ENCODE measurements around the gene ABHD16B. TPM values are rescaled to one million over a fixed set of nuclear protein-coding genes. Genes with fewer than 3 reads are reported as not detected.

ABHD16B gene
- total and polyA plus RNA-seq, 2 experiments from 2014 or later = not detected

GRCh38 chr20:63826753-63827152, 34.5 kb upstream of the ABHD16B start (continued):
- TF ChIP-seq ZNF462 (CRISPR knock-in tag; IDR thresholded peaks at IDR 0.05) = no peak
- TF ChIP-seq EZH2 (IDR thresholded peaks at IDR 0.05; ENCODE audit: low read depth, unreplicated experiment) = no peak
- TF ChIP-seq ZNF114 (CRISPR knock-in tag; IDR thresholded peaks at IDR 0.05) = no peak
- no peak for TF ChIP-seq NANOG (IDR thresholded peaks at IDR 0.05; ENCODE audit: borderline replicate concordance)
- TF ChIP-seq ETS1 (IDR thresholded peaks at IDR 0.05) = no peak
- no peak for TF ChIP-seq REST (IDR thresholded peaks at IDR 0.05; ENCODE audit: unreplicated experiment)
- no peak for TF ChIP-seq CREB1 (CRISPR knock-in tag; IDR thresholded peaks at IDR 0.05; ENCODE audit: low read depth)
- no peak for TF ChIP-seq CTCF (conservative IDR thresholded peaks at IDR 0.05; ENCODE audit: low read depth in 2 of 2)
